KMS-11 (cell line): Measurements from ENCODE around the gene ADPGK.
"Not testable (repeated sequence)": the region's sequence is repeated elsewhere in the genome, so short reads cannot be mapped to it uniquely, and the experiment has no call there.

ENCODE experiments used
- H2AFZ ChIP-seq: fragments of 200-600 bp; sonication (generic); 2 replicates; pipeline ENCODE4 v1.6.1; 2016; ENCODE audit warnings: antibody characterized with exemption, mixed run types, low read depth
- H3K27ac ChIP-seq: fragments of 200-600 bp; sonication (generic); 2 replicates; pipeline ENCODE4 v1.6.1; 2016; ENCODE audit warnings: mild to moderate bottlenecking, mixed run types
- H3K27me3 ChIP-seq: fragments of 200-600 bp; sonication (generic); 2 replicates; pipeline ENCODE4 v1.6.1; 2017; ENCODE audit warnings: mild to moderate bottlenecking, low read depth, mixed run types, moderate library complexity; ENCODE audit not compliant: insufficient read depth
- H3K36me3 ChIP-seq: fragments of 200-600 bp; sonication (generic); 2 replicates; pipeline ENCODE4 v1.6.1; 2017; ENCODE audit warnings: mild to moderate bottlenecking, mixed run types; ENCODE audit not compliant: insufficient read depth
- H3K4me1 ChIP-seq: fragments of 200-600 bp; sonication (generic); 2 replicates; pipeline ENCODE4 v1.6.1; 2016; ENCODE audit warnings: mild to moderate bottlenecking, low read depth, mixed run types; ENCODE audit not compliant: poor library complexity, severe bottlenecking
- H3K4me2 ChIP-seq: fragments of 200-600 bp; sonication (generic); 2 replicates; pipeline ENCODE4 v1.7.0; 2016; ENCODE audit warnings: mild to moderate bottlenecking, mixed run types
- H3K4me3 ChIP-seq: fragments of 200-600 bp; sonication (generic); IDR thresholded peaks from 2 replicates; pipeline ENCODE4 v1.6.1; 2017; ENCODE audit warnings: low read depth, low read length, mixed read lengths; ENCODE audit not compliant: insufficient read depth
- H3K79me2 ChIP-seq: fragments of 200-600 bp; sonication (generic); 2 replicates; pipeline ENCODE4 v1.6.1; 2016; ENCODE audit warnings: low read depth, mixed run types; ENCODE audit not compliant: insufficient read depth
- H3K9ac ChIP-seq: fragments of 200-600 bp; sonication (generic); 2 replicates; pipeline ENCODE4 v1.6.1; 2016; ENCODE audit warnings: mild to moderate bottlenecking, mixed run types
- H4K20me1 ChIP-seq: fragments of 200-600 bp; sonication (generic); 2 replicates; pipeline ENCODE4 v1.6.1; 2016; ENCODE audit warnings: mild to moderate bottlenecking, mixed run types; ENCODE audit not compliant: insufficient read depth
- CTCF ChIP-seq: fragments of 200-600 bp; sonication (generic); conservative IDR thresholded peaks from 2 replicates; pipeline ENCODE4 v1.6.1; 2017; ENCODE audit warnings: low read depth, mild to moderate bottlenecking, antibody characterized with exemption, low read length, moderate library complexity, mixed read lengths

The ADPGK gene

GRCh38 chr15:72722071-72722696, 61.4 kb downstream of the ADPGK start:
- Histone ChIP-seq H3K36me3 (no peaks in the 10 kb centered on the region), H3K9ac (no peak overlapping the region), H4K20me1 (no peaks in the 10 kb centered on the region), H3K27me3 (no peaks in the 10 kb centered on the region), H3K4me1 (peaks cover 15% of the 10 kb centered on the region), H3K79me2 (no peaks in the 10 kb centered on the region), H3K4me3 (no peak overlapping the region), H2AFZ (no peak overlapping the region), H3K4me2 (no peak overlapping the region), H3K27ac (no peak overlapping the region)
- peak; percentile 97 for TF ChIP-seq CTCF

- H3K79me2 ChIP-seq, H3K27me3 ChIP-seq, H3K4me3 ChIP-seq, H3K9ac ChIP-seq, H3K4me1 ChIP-seq, H3K27ac ChIP-seq, H4K20me1 ChIP-seq, H3K36me3 ChIP-seq, H3K4me2 ChIP-seq, H2AFZ ChIP-seq: not testable (repeated sequence)
These were observed 74.8 kb downstream of the ADPGK start for GRCh38 chr15:72708551-72709303.

GRCh38 chr15:72706266-72706665, 77.3 kb downstream of the ADPGK start:
- no peak for TF ChIP-seq CTCF
- Histone ChIP-seq H3K9ac (no peak overlapping the region), H4K20me1 (no peaks in the 10 kb centered on the region), H3K4me2 (no peak overlapping the region), H3K27me3 (no peaks in the 10 kb centered on the region), H2AFZ (no peak overlapping the region), H3K36me3 (no peaks in the 10 kb centered on the region), H3K4me1 (no peaks in the 10 kb centered on the region), H3K27ac (no peak overlapping the region), H3K4me3 (no peak overlapping the region), H3K79me2 (no peaks in the 10 kb centered on the region)
